Fibroblast of the aortic adventitia (primary cell): ENCODE measurements around the gene XPO6. TPM values are rescaled to one million over a fixed set of nuclear protein-coding genes. Genes with fewer than 3 reads are reported as not detected.

ENCODE experiments used
- DNase-seq: peaks from one replicate; pipeline ENCODE4 v3.0.0-alpha.2; 2010; ENCODE audit warnings: low read depth
- H3K4me3 ChIP-seq: 2 replicates; pipeline ENCODE4 v1.5.1; 2011; ENCODE audit warnings: low read depth, mild to moderate bottlenecking, control low read depth, low read length, moderate library complexity
- CTCF ChIP-seq: IDR thresholded peaks from 2 replicates; pipeline ENCODE4 v1.5.1; 2011; ENCODE audit warnings: mild to moderate bottlenecking, low read length, control low read depth, inconsistent platforms; ENCODE audit not compliant: insufficient read depth
- total RNA-seq: library from RNA; depleted of rRNA; stranded (reverse); fragments of >200 nt; gene quantifications from 2 replicates; pipeline ENCODE4 v1.2.3, GENCODE V29; 2012; ENCODE audit warnings: low replicate concordance

The XPO6 gene
- 112 and 183 TPM in 2 replicates for total RNA-seq

- DNase-seq: peak; percentile 90
- no peak for TF ChIP-seq CTCF
- H3K4me3 ChIP-seq: peak within 1 kb of the TSS; percentile 84
Measured at GRCh38 chr16:28211758-28212531, at the start of gene XPO6. Gene XPO6 (minus strand): TSS chr16:28211965. CDS start chr16:28211368, 597 bp downstream.

- DNase-seq: peak; percentile 9
- no peak for TF ChIP-seq CTCF
- H3K4me3 ChIP-seq: no peak overlapping the region
Measured at GRCh38 chr16:28260193-28260592, 48.4 kb upstream of the XPO6 start.

- H3K4me3 ChIP-seq: no peak overlapping the region
- no peak for DNase-seq
- TF ChIP-seq CTCF: no peak
Measured at GRCh38 chr16:28259781-28260150, 48.0 kb upstream of the XPO6 start.

- H3K4me3 ChIP-seq: no peak overlapping the region
- DNase-seq: no peak
- no peak for TF ChIP-seq CTCF
Measured at GRCh38 chr16:28259091-28259780, 47.5 kb upstream of the XPO6 start.

GRCh38 chr16:28258567-28258966 lies 46.8 kb upstream of the XPO6 start:
- TF ChIP-seq CTCF: no peak
- peak; percentile 22 for DNase-seq
- H3K4me3 ChIP-seq: peak overlapping the region; percentile 28

- DNase-seq: no peak
- no peak overlapping the region for H3K4me3 ChIP-seq
- TF ChIP-seq CTCF: no peak
Measured at GRCh38 chr16:28257256-28257655, 45.5 kb upstream of the XPO6 start.
